A673 (cell line): ENCODE data around the gene RMI1.

Experiments used
- EZH2 ChIP-seq: fragments of 200-600 bp; sonication (generic); IDR thresholded peaks from 2 replicates; pipeline ENCODE4 v1.6.1; 2017; ENCODE audit warnings: borderline replicate concordance, low read depth, mild to moderate bottlenecking, mixed read lengths, antibody characterized with exemption, low read length; ENCODE audit not compliant: poor library complexity, severe bottlenecking
- TF ChIP-seq, protein P1 (sequence below): fragments of 300-800, 200-600 bp; sonication (generic); conservative IDR thresholded peaks from 2 replicates; pipeline ENCODE4 v1.5.1; 2017; ENCODE audit warnings: low read depth, mild to moderate bottlenecking, antibody characterized with exemption, low read length, moderate library complexity, mixed read lengths

DNA sequence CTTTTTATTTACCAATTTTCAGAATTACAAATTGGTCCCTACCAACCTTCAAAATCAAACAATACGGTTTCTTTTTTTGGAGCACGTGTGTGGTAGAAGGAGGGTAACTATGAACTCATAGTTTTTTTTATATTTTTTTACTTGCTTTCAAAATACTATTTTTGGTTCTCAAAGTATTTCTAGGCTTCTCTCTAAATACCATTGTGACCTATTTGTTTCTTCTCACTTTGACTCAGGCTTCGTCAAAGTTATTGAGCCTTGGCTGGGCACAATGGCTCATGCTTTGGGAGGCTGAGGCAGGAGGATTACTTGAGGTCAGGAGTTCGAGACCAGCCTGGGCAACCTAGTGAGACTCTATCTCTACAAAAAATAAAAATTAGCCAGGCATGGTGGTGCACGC, 47.8 kb upstream of the RMI1 start:
- TF ChIP-seq, protein P1, sequence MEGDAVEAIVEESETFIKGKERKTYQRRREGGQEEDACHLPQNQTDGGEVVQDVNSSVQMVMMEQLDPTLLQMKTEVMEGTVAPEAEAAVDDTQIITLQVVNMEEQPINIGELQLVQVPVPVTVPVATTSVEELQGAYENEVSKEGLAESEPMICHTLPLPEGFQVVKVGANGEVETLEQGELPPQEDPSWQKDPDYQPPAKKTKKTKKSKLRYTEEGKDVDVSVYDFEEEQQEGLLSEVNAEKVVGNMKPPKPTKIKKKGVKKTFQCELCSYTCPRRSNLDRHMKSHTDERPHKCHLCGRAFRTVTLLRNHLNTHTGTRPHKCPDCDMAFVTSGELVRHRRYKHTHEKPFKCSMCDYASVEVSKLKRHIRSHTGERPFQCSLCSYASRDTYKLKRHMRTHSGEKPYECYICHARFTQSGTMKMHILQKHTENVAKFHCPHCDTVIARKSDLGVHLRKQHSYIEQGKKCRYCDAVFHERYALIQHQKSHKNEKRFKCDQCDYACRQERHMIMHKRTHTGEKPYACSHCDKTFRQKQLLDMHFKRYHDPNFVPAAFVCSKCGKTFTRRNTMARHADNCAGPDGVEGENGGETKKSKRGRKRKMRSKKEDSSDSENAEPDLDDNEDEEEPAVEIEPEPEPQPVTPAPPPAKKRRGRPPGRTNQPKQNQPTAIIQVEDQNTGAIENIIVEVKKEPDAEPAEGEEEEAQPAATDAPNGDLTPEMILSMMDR = no peak
- TF ChIP-seq EZH2 = no peak
